ENCODE data around the gene CNOT11. TPM values are rescaled to one million over a fixed set of nuclear protein-coding genes. Genes with fewer than 3 reads are reported as not detected.
A peak's percentile ranks its signal among the peaks of the same experiment; 100 is the strongest.

The CNOT11 gene
- total and polyA plus RNA-seq, 2 of the 13 experiments (the other 11 are each of a cell fraction or from before 2014, with no cell fraction given): 114 to 209 TPM

- TF ChIP-seq AGO1 (IDR thresholded peaks at IDR 0.05; ENCODE audit: low read depth, low read length, poor library complexity, severe bottlenecking) (no peak), FOXO4 (CRISPR knock-in tag; conservative IDR thresholded peaks at IDR 0.05) (peak; percentile 99), DNMT3B (CRISPR knock-in tag; conservative IDR thresholded peaks at IDR 0.05) (no peak), HNRNPLL (IDR thresholded peaks at IDR 0.05; ENCODE audit: low read depth, low read length, poor library complexity, severe bottlenecking) (no peak), TERF1 (CRISPR knock-in tag; IDR thresholded peaks at IDR 0.05) (no peak), FOXP1 (IDR thresholded peaks at IDR 0.05) (no peak), FOXP1 (CRISPR knock-in tag; IDR thresholded peaks at IDR 0.05) (no peak), MTF2 (CRISPR knock-in tag; IDR thresholded peaks at IDR 0.05; ENCODE audit: borderline replicate concordance) (peak; percentile 87), DPF2 (CRISPR knock-in tag; IDR thresholded peaks at IDR 0.05; ENCODE audit: borderline replicate concordance, low read depth) (no peak), SIX1 (CRISPR knock-in tag; IDR thresholded peaks at IDR 0.05; ENCODE audit: borderline replicate concordance) (no peak), ZNF513 (CRISPR knock-in tag; conservative IDR thresholded peaks at IDR 0.05) (no peak), NCOA2 (CRISPR knock-in tag; IDR thresholded peaks at IDR 0.05) (no peak), ZNF44 (CRISPR knock-in tag; IDR thresholded peaks at IDR 0.05) (no peak), ZNF432 (CRISPR knock-in tag; IDR thresholded peaks at IDR 0.05; ENCODE audit: borderline replicate concordance) (no peak), ATAD3A (CRISPR knock-in tag; IDR thresholded peaks at IDR 0.05) (no peak), CERS6 (CRISPR knock-in tag; IDR thresholded peaks at IDR 0.05) (no peak), IKZF4 (CRISPR knock-in tag; IDR thresholded peaks at IDR 0.05; ENCODE audit: borderline replicate concordance, low read depth, not compliant biosample characterization) (no peak), ZNF567 (CRISPR knock-in tag; IDR thresholded peaks at IDR 0.05; ENCODE audit: borderline replicate concordance) (no peak), ZNF724P (CRISPR knock-in tag; IDR thresholded peaks at IDR 0.05; ENCODE audit: borderline replicate concordance) (0 out of 2 replicates have a peak, but pooled peaks have one; percentile 41), ZNF713 (CRISPR knock-in tag; IDR thresholded peaks at IDR 0.05) (no peak), ZNF569 (CRISPR knock-in tag; IDR thresholded peaks at IDR 0.05; ENCODE audit: borderline replicate concordance) (no peak), HES4 (CRISPR knock-in tag; IDR thresholded peaks at IDR 0.05; ENCODE audit: borderline replicate concordance) (0 out of 2 replicates have a peak, but pooled peaks have one; percentile 50), ZNF788 (CRISPR knock-in tag; IDR thresholded peaks at IDR 0.05; ENCODE audit: borderline replicate concordance) (no peak)
Measured at GRCh38 chr2:101307950-101308431, 55.3 kb downstream of the CNOT11 start (continued).

Data from HepG2 (cell line).